Vagina (tissue), 2 donors: Measurements from ENCODE around the gene BAZ1B.

ENCODE experiments used
- POLR2A ChIP-seq, 2 donors: fragments of 450-650 bp; IDR thresholded peaks; one replicate each; pipeline ENCODE4 v1.6.1; 2017; ENCODE audit warnings: antibody characterized with exemption in 2 of 2, mild to moderate bottlenecking in 2 of 2, moderate library complexity in 2 of 2
- POLR2AphosphoS5 ChIP-seq, 2 donors: sonication (generic); formaldehyde crosslinking; IDR thresholded peaks; one replicate each; pipeline ENCODE4 v1.9.0; 2017; ENCODE audit warnings: antibody characterized with exemption in 2 of 2, mild to moderate bottlenecking in 2 of 2, low read depth in 1 of 2; ENCODE audit not compliant: insufficient read depth in 1 of 2
- TF ChIP-seq, protein P1 (sequence below), 3 experiments: fragments of 450-650 bp in 2 of 3; fragments of 200-600 bp in 1 of 3; sonication (generic) in 1 of 3; IDR thresholded peaks; one replicate each; pipeline ENCODE4 v1.5.1; 2017 to 2019; ENCODE audit warnings: antibody characterized with exemption in 3 of 3, mild to moderate bottlenecking in 2 of 3, moderate library complexity in 2 of 3

DNA sequence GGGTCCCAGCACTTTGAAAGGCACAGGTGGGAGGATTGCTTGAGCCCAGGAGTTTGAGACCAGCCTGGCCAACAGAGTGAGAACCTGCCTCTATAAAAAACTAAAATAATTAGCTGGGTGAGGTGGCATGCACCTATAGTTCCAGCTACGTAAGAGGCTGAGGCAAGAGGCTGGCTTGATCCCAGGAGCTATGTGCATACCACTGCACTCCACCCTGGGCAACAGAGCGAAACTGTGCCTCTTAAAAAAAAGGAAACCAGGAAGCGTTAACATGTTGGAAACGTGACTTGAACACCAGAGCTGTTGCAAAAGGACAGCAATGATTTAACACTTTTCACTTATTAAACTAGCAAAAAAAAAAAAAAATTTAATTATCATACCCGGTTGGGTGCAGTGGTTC, 12.6 kb downstream of the BAZ1B start:
- TF ChIP-seq POLR2AphosphoS5 (IDR thresholded peaks at IDR 0.05; ENCODE audit: insufficient read depth in 1 of 2, low read depth in 1 of 2) (no peak), POLR2A (IDR thresholded peaks at IDR 0.05) (no peak)
- TF ChIP-seq, protein P1, sequence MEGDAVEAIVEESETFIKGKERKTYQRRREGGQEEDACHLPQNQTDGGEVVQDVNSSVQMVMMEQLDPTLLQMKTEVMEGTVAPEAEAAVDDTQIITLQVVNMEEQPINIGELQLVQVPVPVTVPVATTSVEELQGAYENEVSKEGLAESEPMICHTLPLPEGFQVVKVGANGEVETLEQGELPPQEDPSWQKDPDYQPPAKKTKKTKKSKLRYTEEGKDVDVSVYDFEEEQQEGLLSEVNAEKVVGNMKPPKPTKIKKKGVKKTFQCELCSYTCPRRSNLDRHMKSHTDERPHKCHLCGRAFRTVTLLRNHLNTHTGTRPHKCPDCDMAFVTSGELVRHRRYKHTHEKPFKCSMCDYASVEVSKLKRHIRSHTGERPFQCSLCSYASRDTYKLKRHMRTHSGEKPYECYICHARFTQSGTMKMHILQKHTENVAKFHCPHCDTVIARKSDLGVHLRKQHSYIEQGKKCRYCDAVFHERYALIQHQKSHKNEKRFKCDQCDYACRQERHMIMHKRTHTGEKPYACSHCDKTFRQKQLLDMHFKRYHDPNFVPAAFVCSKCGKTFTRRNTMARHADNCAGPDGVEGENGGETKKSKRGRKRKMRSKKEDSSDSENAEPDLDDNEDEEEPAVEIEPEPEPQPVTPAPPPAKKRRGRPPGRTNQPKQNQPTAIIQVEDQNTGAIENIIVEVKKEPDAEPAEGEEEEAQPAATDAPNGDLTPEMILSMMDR (IDR thresholded peaks at IDR 0.05), result no peak
